Hematopoietic multipotent progenitor cell treated with erythropoietin and hydrocortisone succinate and interleukin-3 and kit ligand, for 4 days (in vitro differentiated cells): ENCODE measurements around the gene ATF6.
A peak's percentile ranks its signal among the peaks of the same experiment; 100 is the strongest.

Source experiments
- DNase-seq: peaks from one replicate; pipeline ENCODE4 v3.0.0-alpha.2; 2015

The ATF6 gene

DNA sequence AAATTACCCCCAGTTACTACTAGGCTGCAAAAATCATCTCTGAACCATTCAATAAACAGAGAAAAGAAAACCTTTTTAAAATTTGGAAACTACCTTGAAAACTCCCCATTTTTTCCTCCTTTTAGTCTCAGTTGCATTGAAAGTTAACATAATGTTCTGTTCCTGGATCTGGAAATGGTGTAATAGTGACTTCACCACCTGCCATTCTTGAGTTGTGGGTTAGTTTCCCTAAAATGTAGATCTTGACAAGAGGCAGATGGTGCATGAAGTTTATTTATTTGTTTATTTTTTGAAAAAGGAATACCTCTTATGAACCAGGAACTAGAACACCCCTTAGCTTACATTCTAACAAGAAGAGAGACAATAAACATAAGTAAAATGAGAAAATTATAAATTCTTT lies 72.8 kb downstream of the ATF6 start:
- DNase-seq: no peak

DNA sequence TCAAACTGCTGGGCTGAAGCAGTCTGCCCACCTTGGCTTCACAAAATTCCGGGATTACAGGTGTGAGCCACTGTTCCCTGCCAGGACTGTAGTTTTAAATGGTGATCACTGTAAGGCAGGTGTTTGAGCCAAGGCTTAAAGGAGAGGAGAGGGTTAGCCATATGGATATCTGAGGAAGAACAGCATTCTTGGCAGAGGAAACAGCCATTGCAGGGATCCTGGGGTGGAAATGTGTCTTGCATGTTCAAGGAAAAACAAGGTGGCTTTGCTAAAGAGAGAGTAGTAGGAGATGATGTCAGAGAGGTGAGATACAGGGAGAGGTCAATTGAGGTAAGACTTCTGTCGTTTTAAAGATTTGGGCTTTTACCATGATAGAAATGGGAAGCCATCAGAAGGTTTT lies 73.5 kb downstream of the ATF6 start:
- no peak for DNase-seq

DNA sequence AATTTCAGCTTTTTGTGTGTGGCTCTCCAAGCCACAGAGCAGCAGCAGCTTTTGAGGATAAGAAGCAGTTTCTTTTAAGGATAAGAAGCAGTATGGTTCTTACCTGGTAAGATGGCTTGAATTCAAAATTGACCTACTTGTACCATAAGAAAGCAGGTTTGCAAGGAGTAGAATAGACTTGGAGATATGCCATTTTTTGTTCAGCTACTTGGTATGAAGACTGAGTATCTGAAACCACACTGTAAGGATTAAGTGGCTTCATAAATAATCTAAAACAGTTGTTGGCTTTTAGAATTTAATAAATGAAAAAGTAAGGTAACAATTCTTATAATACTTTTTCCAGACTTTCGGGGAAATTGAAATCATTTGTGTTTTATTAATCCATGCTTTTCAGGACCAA lies 74.2 kb downstream of the ATF6 start:
- no peak for DNase-seq

DNA sequence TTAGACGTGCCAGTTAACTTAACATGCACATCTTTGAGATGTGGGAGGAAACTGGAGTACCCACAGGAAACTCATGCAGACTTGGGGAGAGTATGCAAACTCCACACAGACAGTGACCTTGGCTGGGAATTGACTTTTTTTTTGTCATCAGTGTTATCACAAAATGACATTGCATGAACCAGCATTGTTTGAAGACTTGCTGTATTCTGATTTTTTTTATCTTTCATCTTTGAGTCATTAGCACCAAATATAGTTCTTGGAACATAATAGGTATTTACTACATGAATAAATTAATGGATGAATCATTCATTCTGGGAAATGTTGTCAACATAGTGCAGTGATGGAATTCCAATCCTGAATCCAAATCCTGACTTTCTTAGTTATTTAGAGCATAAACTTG lies 77.0 kb downstream of the ATF6 start:
- DNase-seq: peak; percentile 24

DNA sequence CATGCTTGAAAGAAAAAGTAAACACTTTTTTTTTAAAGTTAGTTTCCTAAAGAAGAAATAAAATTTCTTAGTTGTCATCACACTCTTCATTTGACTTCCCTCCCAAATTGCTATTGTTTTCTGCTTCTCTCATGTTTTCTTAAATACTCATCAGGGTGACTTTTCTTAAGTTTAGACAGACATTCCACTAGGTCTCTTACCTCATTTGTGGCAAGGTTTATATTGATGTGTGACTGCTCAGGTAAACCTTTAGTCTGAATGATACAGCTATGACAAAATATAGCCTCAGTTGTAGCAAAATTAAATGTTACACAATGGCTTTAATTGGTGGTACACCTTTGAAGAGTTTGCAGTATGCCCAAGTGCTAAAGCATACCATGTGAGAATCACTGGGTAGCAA lies 78.6 kb downstream of the ATF6 start:
- no peak for DNase-seq

DNA sequence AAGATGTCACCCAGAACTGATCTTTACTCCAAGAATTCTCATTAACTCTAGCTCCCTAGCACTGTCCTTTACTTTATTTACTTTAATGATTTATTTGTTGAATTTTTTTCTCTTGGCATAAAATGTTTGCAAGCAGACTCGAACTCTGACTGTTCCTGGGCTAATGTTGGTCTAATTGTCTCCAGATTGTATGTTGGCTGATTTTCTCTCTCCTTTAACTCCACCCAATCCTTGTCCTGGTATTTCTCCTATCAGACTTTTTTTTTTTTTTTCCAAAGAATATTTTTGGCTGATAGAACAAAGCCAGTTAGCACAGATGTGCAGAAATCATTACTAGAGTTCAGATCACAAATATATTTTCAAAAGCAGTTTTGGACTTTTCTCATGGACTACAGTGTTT lies 82.6 kb downstream of the ATF6 start:
- no peak for DNase-seq

DNA sequence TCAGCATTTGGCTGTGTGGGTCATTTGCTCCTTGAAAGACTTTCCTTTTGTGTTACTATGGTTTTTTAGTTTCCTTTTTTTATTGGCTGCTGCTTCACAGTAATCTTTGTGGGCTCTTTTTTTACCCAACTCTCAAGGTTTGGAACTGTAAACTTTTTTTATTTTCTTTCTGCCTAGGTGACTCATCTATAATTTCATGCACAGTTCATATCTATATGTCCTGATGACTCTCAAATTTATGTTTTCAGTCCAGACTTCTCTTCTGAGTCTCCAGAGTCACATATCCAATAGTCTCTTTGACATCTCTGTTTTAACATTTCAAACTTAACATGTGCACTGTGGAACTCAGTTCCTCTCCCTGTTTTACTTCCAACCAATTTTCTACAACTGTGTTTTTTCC lies 83.4 kb downstream of the ATF6 start:
- no peak for DNase-seq

DNA sequence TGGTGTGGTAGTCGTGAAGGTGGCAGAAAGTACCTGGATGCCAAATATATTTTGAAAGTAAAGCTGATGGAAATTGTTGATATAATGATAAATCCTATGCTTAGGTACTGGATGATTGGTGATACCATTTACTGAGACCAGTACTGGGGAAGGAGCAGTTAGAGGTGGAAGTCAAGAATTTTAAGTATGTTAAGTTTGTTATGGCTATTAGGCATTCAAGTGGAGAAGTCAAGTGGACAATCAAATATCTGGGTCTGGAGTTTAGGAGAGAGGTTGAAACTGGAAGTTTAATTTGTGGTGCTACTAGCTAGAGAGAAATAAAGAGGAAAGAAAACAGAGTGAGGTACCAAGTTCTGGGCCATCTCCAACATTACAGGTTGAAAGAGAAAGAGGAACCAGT lies 89.1 kb downstream of the ATF6 start:
- no peak for DNase-seq

DNA sequence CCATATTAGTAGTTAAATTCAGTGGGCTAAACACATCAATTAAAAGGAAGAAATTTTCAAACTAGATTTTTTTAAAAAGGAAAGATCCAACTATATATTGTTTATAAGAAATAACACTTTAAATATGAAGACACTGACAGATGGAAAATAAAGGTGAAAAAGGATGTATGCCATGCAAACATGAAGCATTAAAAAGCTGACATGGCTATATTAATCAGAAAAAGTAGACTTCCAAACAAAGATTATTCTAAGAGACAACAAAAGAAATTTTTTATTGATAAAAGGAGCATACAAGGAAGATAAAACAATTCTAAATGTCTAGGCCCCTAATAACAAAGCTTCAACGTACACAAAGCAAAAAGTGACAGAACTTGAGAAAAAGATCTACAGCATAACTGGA lies 92.2 kb downstream of the ATF6 start:
- no peak for DNase-seq

DNA sequence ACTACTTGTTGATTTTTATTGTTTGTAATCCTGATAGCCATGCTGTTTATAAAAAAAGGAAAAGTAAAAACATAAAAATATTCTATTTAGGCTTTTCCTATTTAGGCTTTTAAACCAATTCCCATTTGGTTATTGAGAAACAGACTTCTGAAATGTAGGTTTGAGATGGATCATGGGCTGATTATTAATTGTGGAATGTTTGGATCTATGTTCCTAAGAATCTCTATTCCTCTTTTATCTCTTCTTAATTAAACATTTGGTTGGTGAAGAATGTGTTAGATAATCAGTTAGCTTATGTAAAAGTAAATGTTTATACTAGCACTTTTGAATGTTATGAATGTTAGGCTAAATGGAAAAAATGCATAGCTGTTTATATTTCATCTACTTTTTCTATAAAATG lies 97.4 kb downstream of the ATF6 start:
- no peak for DNase-seq

DNA sequence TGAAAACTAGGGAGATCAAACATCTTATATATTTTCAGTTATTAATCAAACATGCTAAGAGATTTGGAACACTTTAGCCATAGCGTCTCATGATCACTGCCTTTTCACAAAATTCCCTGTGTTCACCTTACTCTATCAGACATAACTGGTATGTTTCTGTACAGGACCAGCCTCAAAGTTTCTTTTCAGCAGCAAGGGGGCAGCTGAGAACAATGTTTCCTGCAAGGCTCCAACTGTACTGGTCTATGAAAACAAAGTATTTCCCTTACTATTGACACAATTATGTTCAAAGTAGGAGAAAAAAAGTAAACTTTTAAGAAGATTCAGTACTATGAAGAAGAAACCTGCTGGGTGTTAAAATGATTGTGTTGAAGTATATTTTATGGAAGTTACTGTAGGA lies 98.5 kb downstream of the ATF6 start:
- peak; percentile 32 for DNase-seq

DNA sequence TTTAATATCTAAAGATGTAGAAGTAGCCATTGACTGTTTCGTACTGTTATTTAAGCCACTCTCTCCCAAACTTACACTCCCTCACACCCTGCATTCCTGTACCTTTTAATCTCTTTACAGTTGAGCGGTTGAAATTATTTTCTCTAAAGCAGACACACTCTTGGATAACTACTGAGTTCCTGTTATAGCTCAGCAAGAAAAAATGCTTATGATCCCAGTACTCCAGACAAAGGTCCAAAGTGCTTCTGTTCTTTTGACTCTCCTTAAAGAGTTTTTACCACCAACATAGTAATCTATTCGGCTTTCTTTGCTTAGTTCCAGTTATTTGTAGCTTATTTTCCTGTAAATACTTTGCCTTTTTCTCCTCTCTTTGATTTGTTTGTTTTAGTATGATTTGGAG lies 100.1 kb downstream of the ATF6 start:
- DNase-seq: no peak

DNA sequence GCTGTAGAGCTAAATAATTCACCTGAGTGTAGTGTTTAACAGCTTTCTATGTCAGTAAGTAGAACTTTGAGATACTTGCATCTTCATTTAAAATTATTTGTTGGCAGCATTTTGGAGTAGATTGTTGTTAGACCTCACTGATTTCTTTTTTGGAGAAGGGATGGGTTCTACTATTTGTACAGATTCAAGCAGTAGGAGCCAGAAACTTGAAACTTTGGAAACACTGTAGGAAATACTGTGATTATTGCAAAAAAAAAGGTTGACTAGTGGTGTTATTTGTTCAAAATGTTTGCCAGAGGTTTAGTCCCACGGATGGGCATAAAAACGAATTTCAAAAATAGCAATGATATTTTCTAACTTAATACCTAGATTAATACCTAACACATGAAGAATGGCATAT lies 102.7 kb downstream of the ATF6 start:
- no peak for DNase-seq

DNA sequence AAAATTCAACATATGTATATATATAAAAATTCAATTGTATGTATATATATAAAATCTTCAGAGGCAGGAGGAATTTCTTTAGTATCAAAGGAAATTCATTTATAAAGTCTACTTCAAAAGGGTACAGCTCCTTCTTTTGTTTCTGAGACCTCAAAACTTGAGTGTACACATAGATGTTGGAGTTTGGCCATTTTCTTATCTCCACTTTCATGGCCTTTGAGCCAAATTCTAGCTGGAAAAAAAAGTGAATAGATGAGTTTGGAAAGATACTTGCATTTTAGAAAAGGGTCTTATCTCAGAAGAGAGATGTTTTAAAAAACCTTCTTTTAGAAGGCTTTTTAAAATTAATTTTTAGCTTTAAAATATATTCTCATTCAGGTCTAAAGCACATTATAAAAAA lies 103.2 kb downstream of the ATF6 start:
- no peak for DNase-seq

DNA sequence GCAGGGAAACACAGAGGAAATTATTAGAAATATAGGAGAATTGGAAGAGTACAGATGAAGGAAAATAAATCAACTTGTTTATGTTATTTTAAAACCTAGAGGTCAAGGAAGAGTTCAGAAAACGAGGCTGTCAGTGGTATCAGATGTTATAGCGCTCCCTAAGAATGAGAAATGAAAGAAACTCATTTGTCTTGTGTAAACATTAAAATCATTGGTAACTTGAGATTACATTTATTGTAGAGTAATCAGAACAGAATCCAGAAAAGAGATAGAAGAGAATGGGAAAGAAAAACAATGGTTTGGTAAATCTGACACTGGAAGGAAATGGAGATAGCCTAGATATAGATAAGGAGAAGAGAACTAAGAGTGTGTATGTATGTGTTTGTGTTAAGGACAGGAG lies 106.4 kb downstream of the ATF6 start:
- DNase-seq: no peak

DNA sequence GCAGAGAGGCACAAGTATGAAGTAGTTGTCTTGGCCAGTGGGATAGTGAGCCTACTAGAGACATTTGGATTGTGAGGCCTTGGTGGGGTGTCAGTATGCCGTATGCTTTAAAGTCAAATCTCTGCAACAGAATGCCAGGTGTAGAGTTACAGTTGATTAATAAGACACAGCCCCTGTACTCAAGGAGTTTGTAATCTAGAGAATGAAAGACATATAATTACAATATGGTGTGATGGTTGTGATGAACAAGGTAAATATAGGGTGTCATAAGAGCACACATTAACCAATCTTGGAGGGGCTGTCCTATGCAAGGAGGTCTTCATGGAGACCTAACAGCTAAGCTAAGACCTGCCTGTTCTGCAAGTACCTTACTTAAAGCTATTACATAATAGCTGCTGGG lies 113.1 kb downstream of the ATF6 start:
- DNase-seq: no peak

DNA sequence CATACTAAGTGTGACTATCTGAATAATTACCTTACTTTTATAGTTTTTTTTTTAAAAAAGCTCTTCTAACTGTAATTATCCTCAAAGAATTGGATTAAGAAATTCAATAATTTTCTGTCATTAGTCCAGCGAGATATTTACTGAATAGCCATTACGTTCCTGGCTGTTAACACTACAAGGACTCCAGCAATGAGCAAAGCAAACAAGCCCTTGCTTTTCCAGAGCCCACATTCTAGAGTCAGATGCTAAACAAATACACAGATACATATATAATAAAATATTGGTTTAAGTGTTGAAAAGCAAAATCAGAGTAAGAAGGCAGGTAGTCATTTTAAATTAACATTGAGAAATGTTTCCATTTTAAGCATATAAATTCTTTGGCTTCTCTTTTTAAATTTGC lies 118.4 kb downstream of the ATF6 start:
- DNase-seq: no peak

DNA sequence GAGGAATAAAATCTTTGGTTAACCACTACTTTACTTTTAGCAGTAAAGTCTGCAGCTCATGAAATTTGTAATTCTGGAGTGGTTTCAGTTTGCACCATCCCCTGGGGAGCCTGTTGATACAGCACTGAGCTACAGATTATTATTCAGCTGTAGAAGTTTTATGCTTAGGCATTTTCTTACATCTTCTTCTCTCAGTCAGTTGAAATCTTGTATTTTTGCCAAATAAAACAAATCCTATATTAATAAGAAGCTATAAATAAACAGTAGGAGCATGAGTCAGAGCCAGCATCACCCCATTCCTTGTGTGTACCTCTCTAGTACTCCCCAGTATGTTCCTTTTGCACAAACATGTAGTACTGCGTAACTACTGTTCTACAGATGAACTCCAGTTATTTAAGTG lies 118.9 kb downstream of the ATF6 start:
- DNase-seq: no peak

DNA sequence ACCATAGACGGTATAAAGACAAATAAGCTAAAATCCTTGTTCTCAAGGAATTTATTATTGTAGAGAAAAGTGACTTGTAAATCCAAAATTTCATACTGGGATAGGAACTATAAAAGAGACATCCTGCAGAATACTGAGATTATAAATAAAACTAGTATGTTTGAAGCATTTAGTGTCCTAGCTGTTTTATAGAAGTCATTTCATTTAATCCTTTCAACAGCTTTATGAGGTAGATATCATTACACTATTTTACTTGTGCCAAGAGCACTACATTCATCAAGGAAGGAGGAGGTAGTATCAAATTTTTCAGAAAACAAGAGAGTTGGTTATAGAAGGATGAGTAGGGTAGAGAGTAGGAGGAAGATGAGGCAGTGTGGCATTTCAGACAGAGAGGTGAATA lies 119.6 kb downstream of the ATF6 start:
- no peak for DNase-seq

DNA sequence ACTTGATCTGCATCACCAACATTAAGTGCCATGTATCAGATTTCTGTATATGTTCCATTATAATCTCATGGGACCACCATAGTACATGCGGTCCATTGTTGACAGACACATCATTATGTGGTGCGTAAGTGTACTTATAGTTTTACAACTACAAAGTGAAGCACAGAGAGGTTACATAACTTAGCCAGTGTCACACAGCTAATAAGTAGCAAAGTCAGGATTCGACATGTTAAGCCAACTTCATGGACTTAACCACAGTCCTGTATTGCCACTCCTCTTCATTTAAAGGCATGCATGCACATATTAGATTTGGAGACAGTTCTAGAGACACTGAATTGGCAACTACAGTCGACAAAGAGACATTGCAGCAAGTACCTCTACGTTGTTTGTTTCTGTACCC lies 120.5 kb downstream of the ATF6 start:
- no peak for DNase-seq

DNA sequence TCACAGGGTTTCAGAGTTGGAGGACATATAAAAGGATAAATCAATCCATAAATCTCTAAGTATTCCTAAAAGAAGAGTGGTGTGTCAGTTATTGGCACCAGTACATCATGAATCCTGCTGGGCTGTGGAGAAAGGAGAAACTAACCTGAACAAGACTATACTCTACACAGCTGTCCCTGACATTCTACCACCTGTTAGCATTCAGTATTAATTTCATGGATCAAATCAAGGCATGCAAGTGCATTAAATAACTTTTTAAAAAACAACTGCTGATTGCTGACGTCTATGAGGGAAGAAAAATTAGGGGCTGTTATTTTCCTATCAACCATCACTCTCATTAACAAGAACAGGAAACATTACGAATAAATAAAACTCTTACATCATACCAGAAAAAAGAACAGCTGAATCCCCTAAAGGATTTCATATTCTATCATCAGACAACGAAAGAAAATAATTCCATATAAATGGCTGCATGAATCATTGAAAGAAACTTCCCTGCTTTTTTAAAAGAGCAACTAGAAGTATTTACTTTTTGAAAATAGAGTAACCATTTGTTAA lies 121.7 kb downstream of the ATF6 start:
- DNase-seq: no peak

DNA sequence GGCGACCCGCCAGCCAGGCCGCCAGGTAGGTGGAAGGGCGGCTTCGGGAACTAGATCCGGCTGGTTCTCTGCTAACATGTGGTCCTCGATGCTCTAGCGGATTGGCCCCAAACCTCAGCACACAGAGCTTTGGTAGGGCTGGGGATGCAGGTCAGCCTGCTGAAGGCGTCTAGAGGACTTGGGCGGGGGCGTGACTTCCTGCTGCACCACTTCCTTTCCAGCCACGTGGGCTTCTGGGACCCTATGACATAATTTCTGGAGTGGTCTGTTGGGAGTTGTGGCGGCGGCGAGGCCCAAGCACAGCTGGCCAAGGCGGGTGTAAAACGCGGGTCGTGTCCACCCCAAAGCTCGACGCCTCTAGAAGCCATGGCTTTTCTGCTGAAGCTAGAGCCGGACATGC lies 124.5 kb downstream of the ATF6 start:
- no peak for DNase-seq

DNA sequence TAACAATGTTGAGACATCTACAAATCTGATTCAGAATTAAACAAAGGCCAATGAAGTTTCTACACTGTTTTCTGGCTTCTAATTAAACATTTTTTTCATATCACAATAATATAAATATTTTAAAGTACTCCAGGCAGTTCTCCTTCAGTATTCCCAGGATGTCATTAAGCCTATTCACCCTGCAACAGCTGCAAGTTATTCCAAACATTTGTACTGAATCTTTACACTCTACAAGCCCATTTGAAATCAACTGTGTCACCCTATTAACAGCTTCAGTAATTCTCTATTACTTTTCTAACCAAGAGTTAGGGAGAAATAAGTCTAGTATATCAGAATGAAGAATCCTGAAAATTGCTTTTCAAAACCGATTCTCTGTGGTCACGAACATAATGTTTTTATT lies 133.0 kb downstream of the ATF6 start:
- no peak for DNase-seq

DNA sequence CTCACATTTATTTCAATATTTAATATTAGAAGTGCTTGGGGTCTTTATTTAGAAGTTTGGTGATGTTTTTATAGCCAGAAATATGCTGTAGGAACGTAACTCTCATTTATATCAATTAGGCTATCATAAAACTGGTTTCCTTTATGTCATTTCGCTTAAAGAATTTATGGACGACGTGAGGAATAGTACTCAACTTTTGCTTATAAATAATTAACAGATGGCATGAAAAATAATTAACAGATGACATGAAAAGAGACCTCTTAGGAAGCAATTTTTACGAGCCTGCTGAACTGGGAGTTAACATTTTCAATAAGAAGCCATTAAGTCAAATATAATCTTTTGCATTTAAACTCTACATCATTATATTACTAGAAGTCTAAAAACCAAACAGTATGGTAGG lies 134.0 kb downstream of the ATF6 start:
- DNase-seq: no peak

DNA sequence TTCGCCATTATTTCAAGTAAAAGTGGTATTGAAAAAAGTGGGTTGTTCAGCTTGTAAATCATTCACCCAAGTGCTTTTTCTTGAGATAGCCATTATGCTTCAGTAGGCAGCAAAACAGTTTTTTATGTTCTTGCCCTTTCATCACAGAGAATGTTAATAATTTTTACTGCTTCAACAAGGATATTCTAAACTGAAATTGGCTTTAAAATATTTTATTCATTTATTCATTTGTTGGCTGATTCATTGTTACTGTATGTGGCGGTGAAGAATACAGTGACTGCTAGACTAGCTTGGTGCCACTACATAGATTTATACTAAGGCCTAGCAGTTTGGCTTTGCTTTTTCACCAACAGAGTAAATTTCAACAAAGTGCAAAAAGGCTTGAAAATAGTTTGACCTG lies 136.1 kb downstream of the ATF6 start:
- no peak for DNase-seq

DNA sequence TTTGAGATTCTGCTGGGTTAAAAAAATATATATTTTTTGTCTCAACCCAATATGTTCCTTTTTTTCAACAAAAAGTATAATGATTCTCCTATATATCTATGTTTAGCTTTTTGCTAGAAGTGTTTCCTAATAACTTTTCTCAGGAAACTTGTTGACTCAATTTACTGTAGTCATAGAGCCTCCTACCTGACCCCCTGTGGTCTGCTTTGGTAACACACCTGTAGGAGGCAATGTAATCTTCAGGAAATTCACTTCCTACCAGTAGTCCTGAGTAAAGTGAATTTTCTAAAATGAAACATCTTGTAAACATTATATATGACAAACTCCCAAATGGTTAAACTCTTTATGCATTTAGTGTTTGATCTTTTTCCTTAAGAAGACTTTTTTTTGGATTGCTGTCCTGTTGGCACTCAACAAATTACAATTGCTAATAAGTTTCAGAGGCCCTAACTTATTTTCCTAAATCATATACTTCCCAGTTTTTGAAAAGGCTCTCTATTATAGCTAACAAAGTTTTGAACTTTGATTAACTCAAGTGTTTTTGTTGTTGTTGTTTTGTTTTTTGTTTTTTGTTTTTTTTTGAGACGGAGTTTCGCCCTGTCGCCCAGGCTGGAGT lies 139.3 kb downstream of the ATF6 start:
- DNase-seq: peak; percentile 58
